ENCODE results near the gene PLCB4.

Gene PLCB4

GRCh38 chr20:9453201-9453600, 384.3 kb downstream of the PLCB4 start:
- DNase-seq (ENCODE audit: low spot score) = no peak

- no peak for DNase-seq (ENCODE audit: low spot score)
These were observed 385.9 kb downstream of the PLCB4 start for GRCh38 chr20:9454791-9455190.

GRCh38 chr20:9457136-9457535, 388.2 kb downstream of the PLCB4 start:
- DNase-seq (ENCODE audit: low spot score) = no peak

- DNase-seq (ENCODE audit: low spot score) = peak; percentile 37
These were observed 389.4 kb downstream of the PLCB4 start for GRCh38 chr20:9458138-9458796.

GRCh38 chr20:9460518-9460917, 391.6 kb downstream of the PLCB4 start:
- DNase-seq (ENCODE audit: low spot score) = no peak

GRCh38 chr20:9467995-9468394, 399.1 kb downstream of the PLCB4 start:
- DNase-seq (ENCODE audit: low spot score) = peak; percentile 30

GRCh38 chr20:9474835-9475415, 406.0 kb downstream of the PLCB4 start:
- peak; percentile 23 for DNase-seq (ENCODE audit: low spot score)

GRCh38 chr20:9475456-9475855, 406.6 kb downstream of the PLCB4 start:
- DNase-seq (ENCODE audit: low spot score) = no peak

- DNase-seq (ENCODE audit: low spot score) = no peak
These were observed 407.3 kb downstream of the PLCB4 start for GRCh38 chr20:9476174-9476573.

- DNase-seq (ENCODE audit: low spot score) = no peak
These were observed 407.8 kb downstream of the PLCB4 start for GRCh38 chr20:9476637-9477036.

- no peak for DNase-seq (ENCODE audit: low spot score)
These were observed 409.9 kb downstream of the PLCB4 start for GRCh38 chr20:9478771-9479170.

- no peak for DNase-seq (ENCODE audit: low spot score)
These were observed 411.2 kb downstream of the PLCB4 start for GRCh38 chr20:9480066-9480465.

- no peak for DNase-seq (ENCODE audit: low spot score)
These were observed 413.3 kb downstream of the PLCB4 start for GRCh38 chr20:9482180-9482579.

GRCh38 chr20:9483131-9483530, 414.2 kb downstream of the PLCB4 start:
- no peak for DNase-seq (ENCODE audit: low spot score)

- no peak for DNase-seq (ENCODE audit: low spot score)
These were observed 416.9 kb downstream of the PLCB4 start for GRCh38 chr20:9485614-9486340.

- no peak for DNase-seq (ENCODE audit: low spot score)
These were observed 418.3 kb downstream of the PLCB4 start for GRCh38 chr20:9487231-9487630.

GRCh38 chr20:9488063-9488462, 419.2 kb downstream of the PLCB4 start:
- no peak for DNase-seq (ENCODE audit: low spot score)

GRCh38 chr20:9490161-9490560, 421.3 kb downstream of the PLCB4 start:
- DNase-seq (ENCODE audit: low spot score) = no peak

GRCh38 chr20:9490631-9491030, 421.7 kb downstream of the PLCB4 start:
- DNase-seq (ENCODE audit: low spot score) = no peak

- no peak for DNase-seq (ENCODE audit: low spot score)
These were observed 422.4 kb downstream of the PLCB4 start for GRCh38 chr20:9491324-9491723.

GRCh38 chr20:9492067-9492466, 423.2 kb downstream of the PLCB4 start:
- no peak for DNase-seq (ENCODE audit: low spot score)

- no peak for DNase-seq (ENCODE audit: low spot score)
These were observed 424.9 kb downstream of the PLCB4 start for GRCh38 chr20:9493803-9494202.

GRCh38 chr20:9495701-9496100, 426.8 kb downstream of the PLCB4 start:
- no peak for DNase-seq (ENCODE audit: low spot score)
